NCI-H510A (cell line): ENCODE measurements around the gene KIR2DL1.
"Not testable (repeated sequence)": the region's sequence is repeated elsewhere in the genome, so short reads cannot be mapped to it uniquely, and the experiment has no call there.

Experiments used
- DNase-seq: peaks from one replicate; lab custom pipeline; 2025; lab: John Stamatoyannopoulos, UW

KIR2DL1 gene

GRCh38 chr19:54817670-54818536, 48.3 kb downstream of the KIR2DL1 start:
- no peak for DNase-seq

GRCh38 chr19:54824416-54824815, 54.8 kb downstream of the KIR2DL1 start:
- not testable (repeated sequence) for DNase-seq

GRCh38 chr19:54825326-54825725, 55.7 kb downstream of the KIR2DL1 start:
- DNase-seq: not testable (repeated sequence)

- DNase-seq: not testable (repeated sequence)
These were observed 58.5 kb downstream of the KIR2DL1 start for GRCh38 chr19:54828064-54828463.

- not testable (repeated sequence) for DNase-seq
These were observed 62.9 kb downstream of the KIR2DL1 start, which contains the start of gene KIR2DS4 for GRCh38 chr19:54832496-54832895. Gene KIR2DS4, plus strand, starts transcription at chr19:54832676.
